Measurements from ENCODE around the gene SLC2A14. TPM values are rescaled to one million over a fixed set of nuclear protein-coding genes. Genes with fewer than 3 reads are reported as not detected.
"Not testable (repeated sequence)": the region's sequence is repeated elsewhere in the genome, so short reads cannot be mapped to it uniquely, and the experiment has no call there.

The SLC2A14 gene
- total RNA-seq, 1 experiment from 2014 or later = not detected

- DNase-seq (ENCODE audit: low read depth) = no peak
Measured at GRCh38 chr12:7870335-7870734, 2.4 kb downstream of the SLC2A14 start.

GRCh38 chr12:7869137-7869536 lies 3.6 kb downstream of the SLC2A14 start:
- peak; percentile 23 for DNase-seq (ENCODE audit: low read depth)

- DNase-seq (ENCODE audit: low read depth) = no peak
Measured at GRCh38 chr12:7868391-7868790, 4.3 kb downstream of the SLC2A14 start.

- DNase-seq (ENCODE audit: low read depth) = no peak
Measured at GRCh38 chr12:7864601-7865150, 8.0 kb downstream of the SLC2A14 start.

- not testable (repeated sequence) for DNase-seq (ENCODE audit: low read depth)
Measured at GRCh38 chr12:7862814-7863348, 9.8 kb downstream of the SLC2A14 start.

GRCh38 chr12:7862301-7862700 lies 10.4 kb downstream of the SLC2A14 start:
- not testable (repeated sequence) for DNase-seq (ENCODE audit: low read depth)

GRCh38 chr12:7859552-7859951 lies 13.2 kb downstream of the SLC2A14 start:
- DNase-seq (ENCODE audit: low read depth) = no peak

GRCh38 chr12:7857971-7858370 lies 14.7 kb downstream of the SLC2A14 start:
- DNase-seq (ENCODE audit: low read depth) = peak; percentile 20

GRCh38 chr12:7856516-7856915 lies 16.2 kb downstream of the SLC2A14 start:
- DNase-seq (ENCODE audit: low read depth) = peak; percentile 16

- DNase-seq (ENCODE audit: low read depth) = no peak
Measured at GRCh38 chr12:7853557-7853956, 19.2 kb downstream of the SLC2A14 start.

GRCh38 chr12:7851622-7852081 lies 21.1 kb downstream of the SLC2A14 start:
- not testable (repeated sequence) for DNase-seq (ENCODE audit: low read depth)

GRCh38 chr12:7850099-7850498 lies 22.6 kb downstream of the SLC2A14 start:
- not testable (repeated sequence) for DNase-seq (ENCODE audit: low read depth)

- not testable (repeated sequence) for DNase-seq (ENCODE audit: low read depth)
Measured at GRCh38 chr12:7848098-7848422, 24.7 kb downstream of the SLC2A14 start.

- not testable (repeated sequence) for DNase-seq (ENCODE audit: low read depth)
Measured at GRCh38 chr12:7847226-7848097, 25.3 kb downstream of the SLC2A14 start.

GRCh38 chr12:7844116-7844515 lies 28.6 kb downstream of the SLC2A14 start:
- DNase-seq (ENCODE audit: low read depth) = no peak

GRCh38 chr12:7843583-7843982 lies 29.1 kb downstream of the SLC2A14 start:
- DNase-seq (ENCODE audit: low read depth) = not testable (repeated sequence)

- DNase-seq (ENCODE audit: low read depth) = not testable (repeated sequence)
Measured at GRCh38 chr12:7843149-7843548, 29.6 kb downstream of the SLC2A14 start.

GRCh38 chr12:7842444-7842843 lies 30.3 kb downstream of the SLC2A14 start:
- not testable (repeated sequence) for DNase-seq (ENCODE audit: low read depth)

GRCh38 chr12:7839848-7840247 lies 32.9 kb downstream of the SLC2A14 start:
- not testable (repeated sequence) for DNase-seq (ENCODE audit: low read depth)

GRCh38 chr12:7839226-7839625 lies 33.5 kb downstream of the SLC2A14 start:
- DNase-seq (ENCODE audit: low read depth) = not testable (repeated sequence)

GRCh38 chr12:7837366-7837765 lies 35.3 kb downstream of the SLC2A14 start:
- DNase-seq (ENCODE audit: low read depth) = no peak

GRCh38 chr12:7835766-7836165 lies 36.9 kb downstream of the SLC2A14 start:
- no peak for DNase-seq (ENCODE audit: low read depth)

GRCh38 chr12:7835116-7835515 lies 37.6 kb downstream of the SLC2A14 start:
- DNase-seq (ENCODE audit: low read depth) = no peak
